GM12891 (cell line): Measurements from ENCODE around the gene JUNB.
A peak's percentile ranks its signal among the peaks of the same experiment; 100 is the strongest.

Source experiments
- PAX5 ChIP-seq: IDR thresholded peaks from 2 replicates; pipeline ENCODE4 v1.6.1; 2011; ENCODE audit warnings: low read length, moderate library complexity, mild to moderate bottlenecking; ENCODE audit not compliant: insufficient read depth, severe bottlenecking
- POLR2A ChIP-seq: IDR thresholded peaks from 2 replicates; pipeline ENCODE4 v1.6.1; 2011; ENCODE audit warnings: low read depth, low read length, control low read depth
- POLR2AphosphoS5 ChIP-seq: IDR thresholded peaks from 2 replicates; pipeline ENCODE4 v1.6.1; 2011; ENCODE audit warnings: low read depth, low read length, control low read depth
- SPI1 ChIP-seq: IDR thresholded peaks from 2 replicates; pipeline ENCODE4 v1.6.1; 2011; ENCODE audit warnings: low read depth, low read length, control low read depth
- TAF1 ChIP-seq: IDR thresholded peaks from 2 replicates; pipeline ENCODE4 v1.6.1; 2011; ENCODE audit warnings: low read depth, low read length, control low read depth

DNA sequence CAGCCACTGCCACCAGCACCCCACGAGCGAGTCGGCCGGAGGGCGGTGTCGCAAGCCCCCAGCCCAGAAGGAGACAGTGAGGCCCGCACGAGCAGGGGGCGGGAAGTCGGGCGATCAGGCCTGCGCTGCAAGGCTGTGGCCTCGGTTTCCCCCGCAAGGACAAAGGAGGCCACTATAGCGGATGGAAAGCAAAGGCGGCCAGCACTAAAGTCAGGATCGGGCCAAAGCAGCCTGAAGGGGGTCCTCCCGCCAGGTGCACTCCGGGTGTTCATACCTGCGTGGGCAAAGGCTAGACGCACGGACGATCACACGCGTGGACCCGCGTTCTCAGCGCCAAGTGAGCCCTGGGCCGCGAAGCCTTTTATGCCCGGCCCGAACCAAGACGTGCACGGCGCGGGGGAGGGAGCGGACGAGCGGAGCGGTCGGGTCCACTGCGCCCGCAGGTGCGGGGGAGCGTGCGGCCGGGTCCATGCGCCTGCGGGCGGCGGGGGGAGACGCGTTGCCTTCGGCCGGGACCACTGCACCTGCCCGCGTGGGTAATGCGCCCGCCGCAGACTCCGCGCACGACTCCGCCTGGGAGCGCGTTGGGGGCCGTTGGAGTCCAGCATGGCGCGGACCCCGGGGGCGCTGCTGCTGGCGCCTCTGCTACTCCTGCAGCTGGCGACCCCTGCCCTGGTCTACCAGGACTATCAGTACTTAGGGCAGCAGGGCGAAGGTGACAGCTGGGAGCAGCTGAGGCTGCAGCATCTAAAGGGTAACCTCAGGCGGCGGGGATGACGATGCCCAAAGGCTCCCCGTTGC, 10.4 kb downstream of the JUNB start, which contains the start of the genes PRDX2 and THSD8:
- peak; percentile 96 for TF ChIP-seq POLR2A
- TF ChIP-seq POLR2AphosphoS5: peak; percentile 91
- TF ChIP-seq TAF1: 0 out of 2 replicates have a peak, but pooled peaks have one; percentile 59
- TF ChIP-seq SPI1: no peak
- no peak for TF ChIP-seq PAX5
